SK-N-SH (cell line): ENCODE measurements around the gene TUBD1. TPM values are rescaled to one million over a fixed set of nuclear protein-coding genes. Genes with fewer than 3 reads are reported as not detected.
"Not testable (repeated sequence)": the region's sequence is repeated elsewhere in the genome, so short reads cannot be mapped to it uniquely, and the experiment has no call there.

Experiments used
- CTCF ChIA-PET: fragments of 300-600, 350-600 bp; formaldehyde crosslinking; extraction: SDS; loops from one replicate; lab custom pipeline; 2021; lab: Yijun Ruan, JAX
- POLR2A ChIA-PET: fragments of 350-600 bp; sonication (Branson Sonifier 250); formaldehyde crosslinking; extraction: SDS; loops from one replicate; lab custom pipeline; 2020; ENCODE audit warnings: antibody characterized with exemption, inconsistent platforms; lab: Yijun Ruan, JAX
- DNase-seq: peaks from one replicate; pipeline ENCODE4 v3.0.0; 2012
- H2AFZ ChIP-seq: fragments of 200-600 bp; sonication (generic); 2 replicates; pipeline ENCODE4 v1.8.1; 2016; ENCODE audit warnings: antibody characterized with exemption, mild to moderate bottlenecking, low read depth
- H3F3A ChIP-seq: fragments of 200-600 bp; sonication (generic); replicated peaks from 2 replicates; pipeline ENCODE3; 2016; ENCODE audit warnings: antibody characterized with exemption, mild to moderate bottlenecking; ENCODE audit not compliant: insufficient read depth
- H3K27ac ChIP-seq, 2 experiments: fragments of 200-500 bp in 1 of 2; fragments of 200-600 bp in 1 of 2; sonication (Bioruptor generic) in 1 of 2; sonication (generic), shearing (Covaris generic) in 1 of 2; 2 replicates each; pipeline versions ENCODE4 v1.5.1 to v1.6.1; 2014 to 2016; ENCODE audit warnings: low read depth in 2 of 2, inconsistent platforms in 1 of 2, low read length in 1 of 2, mild to moderate bottlenecking in 1 of 2, mixed read lengths in 1 of 2
- H3K27me3 ChIP-seq: fragments of 200-600 bp; sonication (generic), shearing (Covaris generic); 2 replicates; pipeline ENCODE4 v1.6.1; 2016; ENCODE audit warnings: mixed run types; ENCODE audit not compliant: insufficient read depth
- H3K36me3 ChIP-seq, 2 experiments: fragments of 200-500 bp in 1 of 2; fragments of 200-600 bp in 1 of 2; sonication (Bioruptor generic) in 1 of 2; sonication (generic) in 1 of 2; replicated peaks in 1 of 2; 2 replicates each; pipeline versions ENCODE3 to v1.5.1; 2014 to 2016; ENCODE audit warnings: low read length in 1 of 2, mild to moderate bottlenecking in 1 of 2; ENCODE audit not compliant: insufficient read depth in 2 of 2, control insufficient read depth in 1 of 2
- H3K4me1 ChIP-seq, 2 experiments: fragments of 200-500 bp in 1 of 2; fragments of 200-600 bp in 1 of 2; sonication (Bioruptor generic) in 1 of 2; sonication (generic), shearing (Covaris generic) in 1 of 2; 2 replicates each; pipeline versions ENCODE4 v1.5.1 to v1.6.1; 2014 to 2016; ENCODE audit warnings: low read depth in 1 of 2, low read length in 1 of 2, mixed run types in 1 of 2; ENCODE audit not compliant: insufficient read depth in 2 of 2, control insufficient read depth in 1 of 2
- H3K4me2 ChIP-seq: fragments of 200-600 bp; sonication (generic), shearing (Covaris generic); 2 replicates; pipeline ENCODE4 v1.6.1; 2017; ENCODE audit warnings: mixed run types
- H3K4me3 ChIP-seq, 2 experiments: fragments of 200-500 bp in 1 of 2; fragments of 200-600 bp in 1 of 2; sonication (Bioruptor generic) in 1 of 2; sonication (generic), shearing (Covaris generic) in 1 of 2; 2 replicates each; pipeline versions ENCODE4 v1.5.1 to v1.8.1; 2014 to 2016; ENCODE audit warnings: low read depth in 2 of 2, inconsistent platforms in 1 of 2, low read length in 1 of 2, mild to moderate bottlenecking in 1 of 2, mixed read lengths in 1 of 2, moderate library complexity in 1 of 2
- H3K79me2 ChIP-seq: fragments of 200-600 bp; sonication (generic); 2 replicates; pipeline ENCODE4 v1.8.1; 2017; ENCODE audit warnings: mild to moderate bottlenecking; ENCODE audit not compliant: insufficient read depth
- H3K9ac ChIP-seq: fragments of 200-600 bp; sonication (generic); 2 replicates; pipeline ENCODE4 v1.6.1; 2017; ENCODE audit warnings: mixed run types
- H3K9me2 ChIP-seq: fragments of 200-600 bp; sonication (generic); 2 replicates; pipeline ENCODE4 v1.6.1; 2017; ENCODE audit warnings: mixed run types
- H3K9me3 ChIP-seq: fragments of 200-600 bp; sonication (generic); 2 replicates; pipeline ENCODE4 v1.6.1; 2017; ENCODE audit warnings: mixed run types, mild to moderate bottlenecking, moderate library complexity
- H4K20me1 ChIP-seq: fragments of 200-600 bp; sonication (generic); 2 replicates; pipeline ENCODE4 v1.6.1; 2017; ENCODE audit warnings: mild to moderate bottlenecking, mixed run types; ENCODE audit not compliant: insufficient read depth
- POLR2AphosphoS5 ChIP-seq: IDR thresholded peaks from 2 replicates; pipeline ENCODE4 v1.6.1; 2012; ENCODE audit warnings: low read depth, low read length
- SMC3 ChIP-seq: IDR thresholded peaks from 2 replicates; pipeline ENCODE4 v1.6.1; 2012; ENCODE audit warnings: low read depth, low read length, improper control_type of control experiment
- WGBS: methylation state at CpG from one replicate; pipeline ENCODE4 v1.1.6; 2017; ENCODE audit warnings: low lambda C conversion rate; 5-methylcytosine and 5-hydroxymethylcytosine counted together
- polyA plus RNA-seq, 3 experiments: library from polyadenylated mRNA; depleted of rRNA; stranded (reverse); fragments of >200 nt; gene quantifications; 2 replicates each; pipeline ENCODE4 v1.2.3, GENCODE V29; 2012
- TF ChIP-seq, protein P1 (sequence below): fragments of 150-350 bp; IDR thresholded peaks from 2 replicates; pipeline ENCODE4 v1.6.1; 2016; ENCODE audit warnings: mild to moderate bottlenecking, low read depth, low read length

TUBD1 gene
- polyA plus RNA-seq, 1 of the 3 experiments (the other 2 are of a cell fraction): 3.2 TPM

DNA sequence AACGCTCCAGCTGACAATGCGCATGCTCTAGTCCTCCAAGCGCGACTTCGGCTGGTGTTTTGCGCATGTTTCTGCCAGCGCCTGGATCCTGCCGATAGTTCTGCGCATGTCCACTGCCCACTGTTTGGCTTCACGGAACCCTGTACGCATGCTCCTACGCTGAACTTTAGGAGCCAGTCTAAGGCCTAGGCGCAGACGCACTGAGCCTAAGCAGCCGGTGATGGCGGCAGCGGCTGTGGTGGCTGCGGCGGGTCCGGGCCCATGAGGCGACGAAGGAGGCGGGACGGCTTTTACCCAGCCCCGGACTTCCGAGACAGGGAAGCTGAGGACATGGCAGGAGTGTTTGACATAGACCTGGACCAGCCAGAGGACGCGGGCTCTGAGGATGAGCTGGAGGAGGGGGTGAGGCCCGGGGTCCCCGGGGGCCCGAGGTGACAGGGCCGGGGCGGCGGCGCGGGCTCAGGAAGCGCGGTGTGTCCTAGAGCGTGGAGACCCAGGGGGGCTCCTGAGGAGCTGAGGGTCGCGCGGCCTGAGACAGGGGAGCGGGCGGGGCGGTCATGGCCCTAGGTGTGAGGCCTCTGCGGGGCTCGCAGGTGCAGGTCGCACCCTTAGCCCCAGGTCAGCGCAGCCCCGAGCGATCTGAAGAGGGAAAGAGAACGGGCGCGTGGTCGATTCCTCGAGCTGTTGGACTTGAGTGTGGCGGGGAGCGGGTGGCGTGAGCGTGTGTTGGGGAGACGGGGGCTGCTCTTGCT, at the start of gene TUBD1, which contains the start of gene RPS6KB1 (continued):
- no peak for TF ChIP-seq SMC3
- TF ChIP-seq POLR2AphosphoS5: peak; percentile 90

DNA sequence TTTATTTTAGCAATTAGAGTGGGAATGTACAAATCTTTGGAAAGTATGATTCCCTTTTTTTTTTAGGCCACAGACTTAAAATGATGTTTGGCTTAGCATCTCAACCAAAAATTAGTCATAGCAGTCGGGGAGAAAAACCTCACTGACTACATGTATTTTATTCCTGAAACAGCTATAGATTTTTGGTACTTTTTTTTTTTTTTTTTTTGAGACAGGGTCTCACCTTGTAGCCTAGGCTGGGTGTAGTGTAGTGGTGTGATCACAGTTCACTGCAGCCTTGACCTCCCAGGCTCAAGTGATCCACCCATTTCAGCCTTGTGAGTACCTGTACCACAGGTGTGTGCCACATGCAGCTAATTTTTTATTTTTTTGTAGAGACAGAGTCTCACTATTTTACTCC, 48.4 kb upstream of the TUBD1 start:
- CTCF ChIA-PET: interaction anchor here (1.3 kb wide), 1 partner anchor 95 kb away, joined by 4 read pairs; no protein-coding TSS in a partner anchor
- POLR2A ChIA-PET: no interaction called here
- no peaks in the 10 kb centered on the region for H3K9me3 ChIP-seq
- H3K4me3 ChIP-seq: no peak overlapping the region
- H3K27me3 ChIP-seq: no peaks in the 10 kb centered on the region
- H3K4me2 ChIP-seq: no peak overlapping the region
- H4K20me1 ChIP-seq: no peaks in the 10 kb centered on the region
- no peak overlapping the region for H2AFZ ChIP-seq
- TF ChIP-seq, protein P1, sequence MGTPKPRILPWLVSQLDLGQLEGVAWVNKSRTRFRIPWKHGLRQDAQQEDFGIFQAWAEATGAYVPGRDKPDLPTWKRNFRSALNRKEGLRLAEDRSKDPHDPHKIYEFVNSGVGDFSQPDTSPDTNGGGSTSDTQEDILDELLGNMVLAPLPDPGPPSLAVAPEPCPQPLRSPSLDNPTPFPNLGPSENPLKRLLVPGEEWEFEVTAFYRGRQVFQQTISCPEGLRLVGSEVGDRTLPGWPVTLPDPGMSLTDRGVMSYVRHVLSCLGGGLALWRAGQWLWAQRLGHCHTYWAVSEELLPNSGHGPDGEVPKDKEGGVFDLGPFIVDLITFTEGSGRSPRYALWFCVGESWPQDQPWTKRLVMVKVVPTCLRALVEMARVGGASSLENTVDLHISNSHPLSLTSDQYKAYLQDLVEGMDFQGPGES: no peak
- TF ChIP-seq, all 33 proteins: peak for 0
- no peaks in the 10 kb centered on the region for H3F3A ChIP-seq
- no peaks in the 10 kb centered on the region for H3K9me2 ChIP-seq
- no peaks in the 10 kb centered on the region for H3K79me2 ChIP-seq
- H3K36me3 ChIP-seq: peaks cover 38 to 79% of the 10 kb centered on the region in 2 experiments
- H3K4me1 ChIP-seq: no peaks in the 10 kb centered on the region
- 92% methylated on average over 1 of the region's 1 CpG for WGBS
- H3K27ac ChIP-seq: no peak overlapping the region
- DNase-seq: no peak
- no peak overlapping the region for H3K9ac ChIP-seq

DNA sequence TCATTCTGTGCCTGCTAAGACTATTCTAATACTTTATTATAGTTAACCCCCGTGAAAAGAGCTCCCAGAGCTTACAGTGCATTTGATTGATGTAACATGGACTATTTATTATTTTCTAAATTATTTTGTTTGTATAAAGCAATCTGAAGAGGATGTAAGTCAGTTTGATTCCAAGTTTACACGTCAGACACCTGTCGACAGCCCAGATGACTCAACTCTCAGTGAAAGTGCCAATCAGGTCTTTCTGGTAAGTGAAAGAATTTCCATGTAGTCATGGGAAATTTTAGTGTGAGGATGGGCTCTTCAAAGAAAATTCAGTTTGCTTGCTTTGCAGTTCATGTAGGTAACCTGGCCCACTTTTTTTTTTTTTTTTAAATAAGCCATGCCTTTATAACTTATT, 48.0 kb upstream of the TUBD1 start:
- H3K79me2 ChIP-seq, DNase-seq, CTCF ChIA-PET, H3K9me2 ChIP-seq, H3K27me3 ChIP-seq, H3K4me1 ChIP-seq, H3K4me3 ChIP-seq, H3F3A ChIP-seq, POLR2A ChIA-PET, H3K9ac ChIP-seq, H2AFZ ChIP-seq, H3K9me3 ChIP-seq, H3K4me2 ChIP-seq, H4K20me1 ChIP-seq, H3K27ac ChIP-seq: not testable (repeated sequence)
- peaks cover 38 to 80% of the 10 kb centered on the region in 2 experiments for H3K36me3 ChIP-seq
- 93% methylated on average over 3 of the region's 3 CpGs for WGBS

DNA sequence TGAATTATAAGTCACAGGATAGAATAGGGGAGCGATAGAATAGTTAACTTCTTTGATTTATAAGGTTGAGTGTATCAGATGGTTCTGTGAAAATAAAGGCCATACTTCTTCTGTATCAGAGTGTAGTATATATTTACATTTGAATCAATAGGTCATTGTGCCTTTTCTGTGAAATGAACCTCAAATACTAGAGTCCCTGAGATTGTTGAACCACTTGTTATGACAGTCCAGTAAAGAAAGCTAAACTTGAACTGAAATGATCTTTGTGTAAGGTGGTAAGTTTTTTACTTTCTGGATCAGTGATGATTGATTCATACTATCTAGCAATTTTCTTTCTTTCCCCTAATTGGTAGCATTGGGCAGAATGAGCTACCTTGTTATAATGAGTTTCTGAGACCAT, 40.6 kb upstream of the TUBD1 start:
- H4K20me1 ChIP-seq, H2AFZ ChIP-seq, H3K79me2 ChIP-seq, H3K4me1 ChIP-seq, POLR2A ChIA-PET, H3K9me3 ChIP-seq, H3K4me3 ChIP-seq, H3K27me3 ChIP-seq, H3K9me2 ChIP-seq, H3K27ac ChIP-seq, H3K9ac ChIP-seq, H3F3A ChIP-seq, DNase-seq, H3K4me2 ChIP-seq: not testable (repeated sequence)
- CTCF ChIA-PET: interaction anchor here (1.5 to 5.2 kb wide), 3 partner anchors 19 to 104 kb away, joined by 5 to 28 read pairs (median 5); no protein-coding TSS in a partner anchor
- 95% methylated on average over 1 of the region's 1 CpG for WGBS
- peaks cover 66 to 97% of the 10 kb centered on the region in 2 experiments for H3K36me3 ChIP-seq

DNA sequence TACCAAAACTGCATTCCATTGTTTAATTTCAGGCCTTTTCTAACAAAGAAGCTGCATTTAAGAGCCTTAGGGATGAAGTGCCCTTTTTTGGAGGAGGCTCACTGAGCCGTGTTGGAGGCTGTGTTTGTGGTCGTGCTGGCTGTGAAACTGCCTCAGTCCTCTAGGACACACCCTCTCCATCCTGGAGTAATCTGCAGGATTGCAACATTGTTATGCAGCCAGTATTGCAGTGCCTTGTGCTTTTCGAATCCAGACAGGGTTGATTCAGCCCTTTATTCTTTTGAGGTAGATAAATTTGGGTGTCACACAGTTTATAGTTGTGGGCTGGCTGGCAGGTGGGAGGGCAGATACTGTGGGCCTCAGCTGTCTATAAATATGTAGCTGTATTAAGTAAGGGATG, 38.0 kb upstream of the TUBD1 start:
- H3K79me2 ChIP-seq, H3K4me1 ChIP-seq, DNase-seq, H3K9me3 ChIP-seq, H3K9ac ChIP-seq, H2AFZ ChIP-seq, H4K20me1 ChIP-seq, H3F3A ChIP-seq, H3K27ac ChIP-seq, H3K4me3 ChIP-seq, H3K4me2 ChIP-seq, H3K27me3 ChIP-seq, H3K9me2 ChIP-seq, POLR2A ChIA-PET: not testable (repeated sequence)
- 89% methylated on average over 3 of the region's 3 CpGs for WGBS
- H3K36me3 ChIP-seq: peaks cover 63 to 95% of the 10 kb centered on the region in 2 experiments
- CTCF ChIA-PET: interaction anchor here (1.6 kb wide), 1 partner anchor 16 kb away, joined by 5 read pairs; no protein-coding TSS in a partner anchor

DNA sequence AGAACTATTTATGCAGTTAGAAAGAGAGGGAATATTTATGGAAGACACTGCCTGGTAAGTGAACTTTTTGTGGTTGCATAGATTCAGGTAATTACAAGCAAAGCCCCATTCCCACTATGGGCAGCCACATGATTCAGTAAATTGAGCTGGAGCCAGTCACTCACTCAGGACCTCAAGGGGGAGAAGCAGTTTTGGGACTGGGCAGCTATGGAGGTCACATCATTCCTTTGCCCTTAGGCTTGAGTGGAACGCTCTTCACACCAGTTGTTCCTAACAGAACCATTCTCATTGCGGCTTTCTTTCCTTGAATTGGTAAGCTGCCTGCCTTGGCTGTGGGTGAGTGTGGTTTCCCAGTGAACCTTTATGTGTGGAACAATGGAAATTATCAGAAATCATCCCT, 37.4 kb upstream of the TUBD1 start:
- H3K4me2 ChIP-seq, H3K27me3 ChIP-seq, H3K9me2 ChIP-seq, H3K79me2 ChIP-seq, H3F3A ChIP-seq, H3K4me1 ChIP-seq, DNase-seq, H3K9me3 ChIP-seq, H2AFZ ChIP-seq, H4K20me1 ChIP-seq, H3K27ac ChIP-seq, H3K4me3 ChIP-seq, H3K9ac ChIP-seq, POLR2A ChIA-PET: not testable (repeated sequence)
- CTCF ChIA-PET: interaction anchor here (1.6 kb wide), 1 partner anchor 16 kb away, joined by 5 read pairs; no protein-coding TSS in a partner anchor
- WGBS: 94% methylated on average over 2 of the region's 2 CpGs
- H3K36me3 ChIP-seq: peaks cover 66 to 95% of the 10 kb centered on the region in 2 experiments
